CD4-positive, alpha-beta T cell treated with Interleukin-15 for 1 hour (primary cell): ENCODE results near the gene ABCA13.

ENCODE experiments used
- DNase-seq: peaks from one replicate; pipeline ENCODE4 v3.0.0-alpha.2; 2020

ABCA13 gene

DNA sequence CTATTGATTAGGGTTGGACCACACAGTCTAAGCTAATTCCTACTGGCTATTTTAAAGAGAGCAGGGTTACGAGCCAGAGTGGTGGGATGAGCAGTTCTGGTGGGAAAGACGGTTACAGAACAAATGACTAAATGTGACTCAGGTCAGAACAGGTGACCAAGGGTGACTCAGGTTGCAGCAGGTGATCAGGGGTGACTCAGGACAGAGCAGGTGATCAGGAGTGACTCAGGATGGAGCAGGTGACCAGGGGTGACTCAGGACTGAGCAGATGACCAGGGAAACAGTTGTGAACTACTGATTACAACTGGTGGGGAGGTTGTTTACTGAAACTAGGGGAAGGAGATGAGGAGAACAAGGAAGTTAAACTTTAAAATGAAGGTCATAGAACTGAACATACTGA is 366.3 kb downstream of the ABCA13 start:
- DNase-seq, result no peak

DNA sequence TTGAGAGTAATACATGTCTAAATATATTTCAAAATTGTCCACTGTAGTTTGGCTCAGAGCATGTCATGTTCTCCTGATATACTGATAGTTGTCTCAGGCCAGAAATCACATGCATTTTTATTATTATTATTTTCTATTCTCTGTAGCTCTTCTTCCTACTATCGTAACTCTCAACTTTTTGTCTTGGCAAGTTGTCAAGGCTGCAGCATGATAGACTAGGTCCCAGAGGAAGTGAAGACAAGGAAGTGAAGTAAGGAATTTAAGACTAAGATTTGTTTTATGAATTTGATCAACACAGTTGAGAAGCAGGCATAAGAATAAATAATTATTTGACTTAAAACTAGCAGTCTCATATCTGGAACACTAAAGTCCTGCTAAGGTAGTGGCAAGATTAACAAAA is 369.5 kb downstream of the ABCA13 start:
- DNase-seq, result no peak

DNA sequence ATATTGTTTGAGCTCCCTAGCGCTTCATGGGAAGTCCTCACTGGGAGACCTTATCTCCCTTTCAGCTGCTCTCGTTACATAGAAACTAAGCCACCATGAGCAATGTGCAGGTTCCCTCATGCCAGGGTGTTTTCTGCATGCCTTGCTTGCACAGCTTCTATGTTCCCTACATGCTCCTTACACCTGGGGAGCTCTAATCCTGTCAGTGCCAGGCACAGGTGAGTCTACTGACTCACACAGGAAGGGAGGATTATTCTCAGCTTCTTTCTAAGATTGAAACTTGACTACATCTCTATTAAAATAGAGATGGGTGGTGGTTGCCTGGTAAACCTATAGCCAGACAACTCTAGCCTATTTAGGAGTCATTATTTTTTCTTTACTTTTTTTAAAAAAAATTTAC is 377.4 kb downstream of the ABCA13 start:
- no peak for DNase-seq

DNA sequence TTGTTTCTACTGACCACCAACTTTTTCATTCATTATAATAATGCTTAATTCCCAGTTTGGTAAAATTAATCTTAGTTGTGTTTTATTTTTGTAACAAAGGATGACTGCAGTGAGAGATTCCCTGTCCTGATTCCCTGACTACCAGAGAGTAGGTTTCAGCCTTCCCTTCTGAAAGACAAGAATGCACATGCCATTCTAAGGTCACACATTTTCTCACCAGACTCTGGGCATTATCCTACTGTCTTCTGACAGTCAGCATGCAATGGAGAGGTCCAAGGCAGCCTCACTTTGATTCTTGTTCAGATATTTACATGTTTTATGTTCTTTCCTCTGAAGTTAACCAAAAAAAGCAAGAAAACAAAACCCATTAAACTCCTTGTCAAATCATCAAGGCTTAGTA is 380.4 kb downstream of the ABCA13 start:
- DNase-seq, result no peak

DNA sequence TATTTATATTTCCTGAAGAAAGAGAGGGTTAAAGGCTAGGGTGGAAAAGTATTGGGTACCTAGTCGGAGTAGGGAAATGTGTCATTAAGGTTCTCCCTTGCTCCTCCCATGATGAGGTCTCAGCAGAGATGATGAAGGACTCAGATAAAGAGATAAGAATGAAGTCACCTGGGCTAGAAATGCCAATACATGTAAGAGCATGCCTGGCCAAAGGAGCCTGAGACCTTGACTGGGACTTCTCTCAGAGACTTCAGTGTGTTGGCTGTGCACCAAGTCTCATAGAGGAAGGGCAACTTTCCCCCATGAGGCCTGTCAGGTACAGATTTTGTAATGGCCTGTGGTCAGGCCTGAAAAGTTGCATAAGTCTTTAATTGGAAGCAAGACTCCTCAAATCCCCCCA is 392.1 kb downstream of the ABCA13 start:
- DNase-seq, result no peak

DNA sequence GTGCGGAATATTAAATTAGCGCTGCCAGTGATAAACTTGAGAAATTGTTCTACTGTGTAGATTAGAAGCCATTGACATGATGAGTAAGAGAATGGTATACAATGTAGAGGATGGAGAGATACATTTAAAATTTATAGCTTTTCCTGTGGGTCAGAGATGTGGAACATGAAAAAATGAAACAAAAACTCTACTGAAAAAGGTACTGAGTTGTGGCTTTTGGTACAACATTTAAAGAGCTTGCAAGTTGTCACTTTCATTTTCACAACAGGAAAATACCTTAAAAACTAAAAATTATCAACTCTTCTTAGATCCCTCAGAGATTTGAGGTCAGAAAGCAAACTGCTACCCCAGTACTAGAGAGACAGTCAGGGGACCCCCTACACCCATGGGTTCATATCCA is 404.3 kb downstream of the ABCA13 start:
- DNase-seq, result no peak

DNA sequence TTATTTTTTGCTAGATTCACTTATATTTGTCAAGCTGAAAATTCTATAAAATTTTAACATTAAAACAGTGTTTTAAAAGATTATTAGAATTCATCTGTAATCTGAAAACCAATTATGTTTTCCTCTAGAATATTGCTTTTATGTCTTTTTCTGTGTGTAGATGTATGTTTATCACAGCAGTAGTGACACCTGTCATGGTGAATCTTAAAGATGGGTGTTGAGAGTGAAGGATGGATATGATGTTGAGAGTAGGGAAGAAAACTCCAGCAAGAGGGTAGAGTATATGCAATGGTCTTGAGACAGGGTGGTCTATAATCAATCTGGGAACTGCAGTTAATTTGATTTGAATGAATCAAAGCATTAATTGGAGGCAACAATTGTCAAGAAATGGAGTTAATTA is 416.2 kb downstream of the ABCA13 start:
- DNase-seq, result no peak

DNA sequence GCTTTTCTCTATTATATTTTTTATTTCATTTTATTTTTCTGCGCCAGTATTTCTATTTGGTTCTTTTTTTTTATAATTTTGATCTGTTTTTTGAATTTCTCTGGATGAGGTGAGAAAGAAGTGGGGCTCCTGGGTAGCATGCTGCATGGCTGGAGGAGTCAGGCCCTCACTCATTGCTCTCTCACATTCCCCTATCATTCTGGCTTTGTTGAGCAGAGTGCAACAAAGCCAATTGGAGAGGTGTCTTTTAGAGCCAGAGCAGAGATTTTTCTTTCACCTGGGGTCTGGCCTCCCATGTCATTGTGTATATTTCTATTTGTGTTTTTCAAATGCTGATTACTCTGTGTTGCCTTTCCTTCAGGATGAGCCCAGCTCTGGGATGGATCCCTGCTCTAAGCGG is 423.1 kb downstream of the ABCA13 start:
- DNase-seq, result no peak

DNA sequence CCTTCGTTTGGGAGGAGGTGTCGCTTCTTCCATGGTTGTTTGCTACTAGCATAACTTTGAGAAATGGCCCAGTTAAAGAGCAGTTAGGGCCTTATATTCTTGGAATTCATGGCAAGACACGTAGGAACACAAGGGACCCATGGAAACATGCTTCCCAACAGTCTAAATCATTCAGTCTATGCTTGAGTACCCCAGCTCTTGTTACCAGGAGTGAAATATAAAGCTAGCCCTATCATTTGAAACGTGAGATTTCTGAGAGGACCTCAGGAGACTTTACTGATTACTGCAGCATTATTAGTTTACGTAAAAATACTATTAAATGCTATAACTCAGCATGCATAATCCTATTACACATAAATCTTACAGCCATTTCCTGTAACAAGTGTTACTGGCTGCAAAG is 424.5 kb downstream of the ABCA13 start:
- DNase-seq, result no peak

DNA sequence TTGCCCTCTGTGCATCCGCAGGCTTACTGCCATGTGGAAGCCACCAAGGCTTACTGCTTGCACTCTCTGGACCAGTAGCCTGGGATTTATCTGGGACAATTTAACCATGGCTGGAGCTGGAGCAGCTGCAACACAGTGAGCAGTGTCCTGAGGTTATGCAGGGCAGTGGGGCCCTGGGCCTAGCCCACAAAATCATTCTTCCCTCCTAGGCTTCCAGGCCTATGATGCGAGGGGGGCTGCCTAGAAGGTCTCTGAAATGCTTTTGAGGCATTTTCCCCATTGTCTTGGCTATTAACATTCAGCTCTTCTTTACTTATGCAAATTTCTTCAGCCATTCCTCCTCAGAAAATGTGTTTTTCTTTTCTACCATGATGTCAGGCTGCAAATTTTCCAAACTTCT is 439.4 kb downstream of the ABCA13 start:
- no peak for DNase-seq

DNA sequence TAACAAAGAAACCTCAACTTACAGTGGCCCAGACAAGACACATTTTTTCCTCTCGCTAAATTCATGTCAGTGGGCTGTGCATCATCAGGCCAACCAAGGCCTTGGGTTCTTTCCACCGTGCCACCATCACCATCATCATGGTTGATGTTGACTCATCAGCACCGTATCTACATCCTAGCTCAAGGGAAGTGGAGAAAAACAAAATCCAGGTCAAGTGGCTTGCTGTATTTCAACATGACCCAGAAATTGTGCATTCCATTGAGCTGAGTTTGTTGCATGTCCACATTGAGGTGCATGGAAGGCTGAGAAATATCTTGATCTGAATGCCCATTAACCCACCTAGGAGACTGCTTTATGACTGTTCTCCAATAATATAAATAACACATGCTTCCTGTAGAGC is 440.7 kb downstream of the ABCA13 start:
- DNase-seq, result no peak

DNA sequence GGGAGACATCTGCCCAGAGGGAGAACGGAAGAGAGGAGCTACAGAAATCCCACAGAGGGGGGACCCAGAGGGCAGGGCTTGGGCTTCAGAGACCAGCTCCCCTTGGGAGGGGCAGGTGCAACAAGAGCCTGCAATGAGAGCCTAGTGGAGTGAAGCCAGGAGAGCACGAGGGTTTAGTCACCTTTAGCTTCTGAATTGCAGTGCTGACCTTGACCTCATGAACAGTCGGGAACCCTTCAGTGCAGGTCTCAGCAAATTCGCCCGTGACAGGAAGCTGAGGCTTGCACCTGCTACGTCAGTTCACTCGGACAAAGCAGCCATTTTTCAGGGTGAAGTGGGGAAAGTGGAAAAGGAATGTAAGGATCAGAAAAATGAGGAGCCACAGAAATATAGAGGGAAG is 446.2 kb downstream of the ABCA13 start:
- DNase-seq, result no peak

DNA sequence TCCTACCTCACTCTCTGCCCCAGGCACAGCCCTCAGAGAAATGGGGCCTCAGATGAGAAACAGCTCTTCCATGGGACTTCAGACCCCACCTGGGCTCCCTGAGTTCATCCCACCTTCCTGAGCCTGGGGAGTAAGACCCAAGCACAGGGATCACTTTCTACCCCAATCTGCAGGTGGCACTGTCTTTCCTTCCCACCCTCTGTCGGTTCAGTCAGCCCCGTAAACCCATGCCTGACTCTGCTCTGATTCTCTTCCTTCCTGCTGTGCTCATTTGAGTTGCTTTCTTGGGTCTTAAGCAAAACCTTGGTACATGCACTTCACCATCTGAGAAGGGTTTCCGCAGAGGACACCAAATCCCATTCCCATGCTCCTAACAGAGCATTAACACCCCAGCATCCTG is 446.7 kb downstream of the ABCA13 start:
- DNase-seq, result no peak

DNA sequence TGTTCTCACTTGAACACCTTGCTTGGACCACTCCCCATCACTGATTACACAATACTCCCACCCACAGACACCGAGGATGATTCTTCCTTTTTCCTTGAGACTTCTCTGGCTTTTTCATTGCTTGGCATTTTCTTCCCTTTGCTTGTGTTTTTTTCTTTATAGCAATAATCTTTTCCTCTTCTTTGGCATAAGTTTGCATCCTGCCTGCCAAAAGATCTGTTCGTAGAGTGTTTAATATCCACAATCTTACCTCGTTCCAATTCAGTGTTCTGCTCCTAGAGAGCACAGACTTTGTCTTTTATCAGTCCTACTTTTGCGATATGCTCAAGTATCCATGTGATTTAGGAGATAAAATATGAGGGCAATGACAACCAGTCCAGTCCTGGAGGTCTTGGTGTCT is 449.8 kb downstream of the ABCA13 start:
- DNase-seq, result no peak

DNA sequence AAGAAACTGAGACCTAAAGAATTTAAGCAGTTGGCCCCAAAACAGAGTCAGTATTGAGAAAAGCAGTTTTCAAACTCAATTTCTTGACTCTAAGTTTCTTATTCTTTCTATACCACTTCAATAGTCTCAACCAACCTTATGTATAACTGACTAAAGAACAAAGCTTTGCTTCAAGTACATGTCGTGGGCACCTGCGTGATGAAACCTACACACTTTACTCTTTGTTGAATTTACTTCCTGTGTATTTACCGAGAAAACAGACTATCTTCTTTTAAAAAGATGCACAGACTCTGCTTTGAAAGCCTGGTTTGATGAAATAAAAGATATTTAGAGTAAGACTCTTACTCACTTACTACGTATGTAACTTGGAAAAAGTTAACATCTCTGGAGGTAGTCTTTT is 455.9 kb downstream of the ABCA13 start:
- no peak for DNase-seq

DNA sequence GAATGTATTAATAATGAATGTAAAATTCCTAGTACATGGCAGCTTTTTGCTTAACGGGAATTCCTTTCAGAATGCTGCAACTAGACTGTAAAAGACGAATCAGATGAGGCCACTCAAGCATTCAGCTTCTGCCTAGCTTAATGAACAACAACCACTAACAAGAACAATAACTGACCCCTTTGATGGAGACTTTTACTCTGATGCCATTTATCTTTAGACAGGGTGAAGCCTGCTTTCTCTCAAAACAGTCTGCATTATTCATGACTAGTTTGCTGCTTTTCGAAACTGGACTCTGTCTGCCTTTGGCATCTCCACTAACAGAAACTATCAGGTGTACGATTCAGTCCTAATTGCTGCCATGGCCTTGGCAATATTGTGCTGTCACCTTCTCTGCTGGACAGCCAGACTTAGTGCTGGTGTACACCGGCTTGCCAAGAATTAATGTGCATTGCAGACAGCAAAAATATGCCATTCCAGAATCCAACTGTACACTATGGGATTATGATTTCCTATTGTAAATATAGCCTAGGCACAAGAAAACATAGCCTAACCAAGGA is 457.6 kb downstream of the ABCA13 start:
- DNase-seq, result no peak

DNA sequence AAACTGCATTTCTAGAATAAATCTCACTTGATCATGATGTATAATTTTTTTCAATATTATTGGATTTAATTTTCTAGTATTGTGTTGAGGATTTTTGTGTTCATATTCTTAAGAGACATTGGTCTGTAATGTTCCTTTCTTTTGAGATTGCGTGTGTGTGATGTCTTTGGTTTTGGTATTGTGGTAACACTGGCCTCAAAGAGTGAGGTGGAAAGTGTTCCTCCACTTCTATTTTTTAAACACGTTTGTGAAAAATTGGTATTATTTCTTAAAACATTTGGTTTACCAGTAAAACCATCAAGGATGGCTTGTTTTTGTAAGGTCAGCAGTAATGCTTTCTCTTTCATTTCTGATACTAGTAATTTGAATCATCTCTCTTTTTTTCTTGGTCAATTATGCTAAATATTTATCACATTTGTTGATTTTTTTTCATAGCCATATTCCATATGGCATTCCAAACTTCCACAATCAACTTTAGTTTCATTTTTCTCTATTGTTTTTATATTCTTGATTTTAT is 462.9 kb downstream of the ABCA13 start:
- no peak for DNase-seq

DNA sequence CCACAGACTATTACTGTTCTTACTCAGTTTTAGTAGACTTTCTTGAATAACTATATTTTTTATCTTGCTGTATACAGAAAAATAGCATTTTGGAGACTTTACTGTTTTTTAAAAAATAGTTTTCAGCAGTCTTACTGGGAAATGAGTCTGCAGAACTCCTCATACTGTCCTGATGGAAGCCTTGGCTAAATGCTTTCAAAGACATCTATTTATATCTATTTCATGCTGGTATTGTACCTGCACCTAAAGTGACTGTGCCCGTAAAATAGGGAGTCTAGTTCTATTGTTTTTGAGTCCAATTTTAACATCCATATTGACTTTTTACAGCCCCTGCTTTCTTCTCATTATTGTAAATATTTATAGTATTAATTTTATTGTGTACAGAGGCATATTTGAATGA is 464.5 kb downstream of the ABCA13 start:
- no peak for DNase-seq

DNA sequence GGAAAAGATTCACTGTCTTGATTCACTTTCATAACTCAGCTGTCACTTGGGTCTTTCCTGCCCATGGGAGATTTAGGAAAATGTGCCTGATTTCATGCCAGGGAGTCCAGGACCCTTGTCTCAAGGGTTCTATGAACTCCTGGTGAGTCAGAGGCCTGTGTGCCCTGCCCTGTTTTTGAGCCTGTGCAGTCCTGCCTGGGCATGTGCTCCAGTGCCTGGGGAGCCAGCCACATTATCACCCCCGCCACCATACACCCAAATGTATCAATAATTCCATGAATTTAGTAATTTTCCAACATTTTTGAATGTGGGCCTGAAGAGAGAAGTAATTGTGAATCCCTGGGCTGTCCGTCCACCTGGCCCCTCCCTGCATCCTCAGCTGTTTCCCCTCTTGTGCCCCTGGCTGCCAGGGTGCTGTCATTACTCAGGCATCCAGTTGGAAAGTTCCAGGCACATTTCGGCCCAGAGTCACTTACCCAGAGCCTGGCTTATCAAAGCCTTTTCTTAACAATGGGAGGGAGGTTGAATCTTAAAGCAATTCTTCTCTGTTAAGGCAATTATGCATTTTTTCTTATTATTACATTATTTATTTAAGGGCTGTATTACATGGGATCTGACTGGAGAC is 465.2 kb downstream of the ABCA13 start:
- DNase-seq, result no peak

DNA sequence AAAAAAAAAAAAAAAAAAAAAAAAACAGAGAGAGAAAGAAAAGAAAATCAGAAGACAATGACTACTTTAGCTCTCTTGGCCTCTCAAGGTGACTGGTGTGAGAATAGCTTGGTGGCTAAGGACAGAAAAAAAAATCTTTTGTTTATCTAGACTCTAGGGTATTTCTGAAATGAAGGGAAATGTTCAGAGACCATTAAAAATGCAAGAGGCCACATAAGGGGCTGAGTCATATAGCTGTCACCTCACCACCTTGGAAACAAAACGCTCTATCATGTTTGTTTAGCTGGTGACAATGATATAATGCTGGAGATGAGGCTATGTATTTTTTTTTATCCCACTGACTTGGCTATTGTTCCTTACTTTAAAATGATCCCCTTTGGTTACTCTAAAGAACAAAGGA is 466.1 kb downstream of the ABCA13 start:
- DNase-seq, result no peak

DNA sequence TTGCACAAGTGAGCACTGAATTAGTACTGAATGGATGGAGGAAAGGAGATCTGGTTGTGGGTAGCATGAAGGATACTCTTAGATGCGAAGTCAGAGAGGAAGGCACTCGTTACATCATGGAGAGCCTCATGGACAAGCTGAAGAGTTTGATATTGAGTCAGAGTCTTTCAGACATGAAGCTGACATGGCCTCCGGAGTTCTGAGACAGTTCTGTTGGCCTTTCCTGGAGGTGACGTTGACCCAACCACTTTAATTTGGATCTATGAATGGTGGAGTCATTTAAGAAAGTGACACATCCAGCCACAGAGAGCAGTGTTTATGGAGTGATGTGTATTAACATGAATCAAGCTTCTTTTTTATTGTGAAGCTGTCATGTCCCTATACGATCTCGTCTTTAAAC is 466.8 kb downstream of the ABCA13 start:
- no peak for DNase-seq

DNA sequence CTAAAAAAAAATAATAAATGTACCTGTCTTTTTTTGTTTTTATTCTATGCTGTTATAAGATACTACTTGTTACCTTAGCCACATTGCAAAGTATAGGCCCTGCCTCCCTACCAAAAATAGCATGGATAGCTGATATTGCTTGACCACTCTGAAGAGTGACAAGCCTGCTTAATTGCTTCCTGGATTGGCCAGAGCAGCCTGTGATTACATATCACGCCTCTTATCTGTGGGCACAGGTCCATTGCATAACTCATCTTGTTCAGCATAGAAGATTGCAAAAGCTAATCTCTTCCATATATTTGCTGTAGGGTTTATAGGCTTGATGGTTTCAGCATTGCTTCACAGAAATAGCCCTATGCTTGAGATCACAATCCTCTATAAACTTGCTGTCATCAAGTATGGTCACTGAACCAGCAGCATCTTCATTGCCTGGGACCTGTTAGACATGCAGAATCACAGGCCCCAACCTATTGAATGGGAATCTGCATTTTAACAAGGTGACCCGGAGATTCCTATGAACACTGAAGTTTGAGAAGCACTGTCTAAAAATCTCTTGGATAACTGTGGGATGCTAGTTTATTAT is 472.3 kb downstream of the ABCA13 start:
- DNase-seq, result no peak

DNA sequence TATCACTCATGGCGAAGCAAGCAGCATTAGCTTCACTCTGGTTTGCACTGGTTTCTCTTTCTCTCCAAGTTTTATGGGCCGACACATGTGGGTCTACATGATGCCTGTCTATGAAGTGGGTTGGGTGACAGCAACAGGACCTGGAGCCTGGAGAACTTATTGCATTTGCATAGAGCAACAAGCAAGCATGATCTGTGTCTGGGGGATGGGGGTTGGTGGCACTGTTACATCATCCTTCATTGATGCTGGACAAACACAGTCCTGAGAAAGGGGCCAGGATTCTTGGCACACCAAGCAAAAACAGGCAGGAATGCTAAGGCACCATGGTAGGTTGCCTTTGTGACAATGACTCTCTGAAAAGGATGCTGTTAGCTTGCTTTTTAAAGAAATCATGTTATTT is 486.9 kb downstream of the ABCA13 start:
- DNase-seq, result no peak

DNA sequence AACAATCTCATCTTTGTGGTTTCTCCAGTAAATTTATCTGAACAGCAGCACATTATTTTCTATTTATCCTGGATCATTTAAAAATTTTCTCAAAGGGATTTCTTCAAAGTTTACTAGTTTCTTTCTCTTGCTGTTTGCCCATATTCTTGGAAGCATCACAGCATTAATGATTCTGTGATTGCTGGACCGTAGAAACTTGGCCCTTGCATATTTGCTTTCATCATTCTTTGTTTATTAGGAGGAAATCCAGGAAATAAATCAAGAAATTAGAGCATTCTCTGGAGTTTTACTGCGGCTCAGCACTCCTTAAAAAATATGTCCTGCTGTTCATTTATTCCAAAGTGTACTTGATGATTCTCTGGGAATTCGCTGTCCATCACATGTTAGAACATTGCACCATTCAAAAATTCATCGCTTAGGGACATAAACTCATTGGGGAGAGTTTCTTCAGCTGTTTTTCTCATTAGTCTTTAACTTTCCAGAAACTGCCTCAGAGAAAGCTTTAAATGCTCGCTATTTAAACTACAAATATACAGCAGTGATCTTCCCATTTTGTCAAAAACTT is 489.1 kb downstream of the ABCA13 start:
- DNase-seq, result no peak

DNA sequence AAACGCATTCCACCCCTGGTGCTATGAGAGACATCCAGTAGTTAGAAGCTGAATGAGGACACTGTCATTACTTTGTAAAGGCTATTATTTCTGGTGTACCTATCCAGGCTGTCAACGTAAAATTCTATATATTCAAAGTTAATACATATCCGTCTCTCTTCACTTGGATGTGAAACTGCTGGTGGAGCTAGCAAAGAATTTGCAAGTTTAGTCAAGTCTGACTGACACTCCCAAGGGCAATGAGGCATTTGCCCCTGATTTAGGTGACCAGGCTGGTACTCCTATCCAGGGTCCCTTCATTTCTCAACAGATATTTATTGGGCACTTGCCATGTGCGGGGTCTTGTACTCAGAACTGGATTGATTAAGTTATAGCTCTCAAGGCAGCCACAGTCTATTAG is 493.0 kb downstream of the ABCA13 start:
- no peak for DNase-seq
